Erythroblast (primary cell): Measurements from ENCODE around the gene TUBAL3.
"Not testable (repeated sequence)": the region's sequence is repeated elsewhere in the genome, so short reads cannot be mapped to it uniquely, and the experiment has no call there.

Source experiments
- GATA1 ChIP-seq: IDR thresholded peaks from 2 replicates; pipeline ENCODE4 v1.6.1; 2011; ENCODE audit warnings: low read depth, mild to moderate bottlenecking, control low read depth, low read length, moderate library complexity
- POLR2A ChIP-seq: IDR thresholded peaks from 2 replicates; pipeline ENCODE4 v1.6.1; 2011; ENCODE audit warnings: mild to moderate bottlenecking, low read length

- TF ChIP-seq POLR2A, GATA1: not testable (repeated sequence)
Observed at GRCh38 chr10:5380395-5380794, 24.2 kb downstream of the TUBAL3 start.
